H1 (cell line): Measurements from ENCODE around the gene LRRFIP1. TPM values are rescaled to one million over a fixed set of nuclear protein-coding genes. Genes with fewer than 3 reads are reported as not detected.

ENCODE experiments used
- EGR1 ChIP-seq: IDR thresholded peaks from 2 replicates; pipeline ENCODE4 v1.6.1; 2011; ENCODE audit warnings: low read depth, low read length, borderline replicate concordance
- NANOG ChIP-seq: IDR thresholded peaks from 2 replicates; pipeline ENCODE4 v1.6.1; 2011; ENCODE audit warnings: low read length, low read depth, mild to moderate bottlenecking, inconsistent platforms; ENCODE audit not compliant: insufficient read depth, poor library complexity, severe bottlenecking
- POLR2A ChIP-seq, 2 experiments: IDR thresholded peaks; 1 replicate in 1 of 2; 2 replicates in 1 of 2; pipeline ENCODE4 v1.6.1; 2011; ENCODE audit warnings: low read depth in 2 of 2, low read length in 2 of 2, mild to moderate bottlenecking in 2 of 2; ENCODE audit errors: control extremely low read depth in 1 of 2
- RNF2 ChIP-seq: fragments of 200-900, 300-1000 bp; sonication (generic); IDR thresholded peaks from 2 replicates; pipeline ENCODE4 v1.7.1; 2016; ENCODE audit warnings: borderline replicate concordance, low read depth, mild to moderate bottlenecking, antibody characterized with exemption, low read length; ENCODE audit not compliant: poor library complexity, severe bottlenecking; ENCODE audit errors: missing control alignments
- SUZ12 ChIP-seq: fragments of 200-600 bp; sonication (generic); IDR thresholded peaks from 2 replicates; pipeline ENCODE4 v1.6.1; 2012; ENCODE audit warnings: mild to moderate bottlenecking, inconsistent platforms, low read length, moderate library complexity, mixed read lengths
- polyA plus RNA-seq, 7 experiments: library from polyadenylated mRNA; depleted of rRNA in 3 of 7; stranded (reverse) in 5 of 7; unstranded in 2 of 7; fragments of >200 nt in 5 of 7; fragments of 200-250 nt in 2 of 7; gene quantifications; 1 replicate in 5 of 7; 2 replicates in 1 of 7; 4 replicates in 1 of 7; pipeline versions ENCODE4 v1.2.1 to v1.2.3, GENCODE V29; 2011 to 2013; ENCODE audit warnings: missing spikeins in 2 of 7, mixed read lengths in 2 of 7
- total RNA-seq: library from RNA; stranded (reverse); fragmentation: NEBNext Ultra II Directional; extraction: Animal tissue kit (Norgen Biotek cat#: 25700); gene quantifications from 2 replicates; pipeline ENCODE4 v1.2.1, GENCODE V29; 2021
- TF ChIP-seq, protein P1 (sequence below): fragments of 300-600 bp; sonication (generic); IDR thresholded peaks from 2 replicates; pipeline ENCODE4 v1.7.1; 2012; ENCODE audit warnings: low read length, moderate library complexity, mild to moderate bottlenecking, inconsistent platforms; ENCODE audit not compliant: insufficient replicate concordance
- TF ChIP-seq, protein P2 (sequence below): IDR thresholded peaks from 2 replicates; pipeline ENCODE4 v1.6.1; 2012; ENCODE audit warnings: inconsistent platforms

LRRFIP1 gene
- total and polyA plus RNA-seq, 2 of the 8 experiments (the other 6 are each of a cell fraction or from before 2014, with no cell fraction given) = 12.1 to 75.8 TPM

- TF ChIP-seq, protein P1, sequence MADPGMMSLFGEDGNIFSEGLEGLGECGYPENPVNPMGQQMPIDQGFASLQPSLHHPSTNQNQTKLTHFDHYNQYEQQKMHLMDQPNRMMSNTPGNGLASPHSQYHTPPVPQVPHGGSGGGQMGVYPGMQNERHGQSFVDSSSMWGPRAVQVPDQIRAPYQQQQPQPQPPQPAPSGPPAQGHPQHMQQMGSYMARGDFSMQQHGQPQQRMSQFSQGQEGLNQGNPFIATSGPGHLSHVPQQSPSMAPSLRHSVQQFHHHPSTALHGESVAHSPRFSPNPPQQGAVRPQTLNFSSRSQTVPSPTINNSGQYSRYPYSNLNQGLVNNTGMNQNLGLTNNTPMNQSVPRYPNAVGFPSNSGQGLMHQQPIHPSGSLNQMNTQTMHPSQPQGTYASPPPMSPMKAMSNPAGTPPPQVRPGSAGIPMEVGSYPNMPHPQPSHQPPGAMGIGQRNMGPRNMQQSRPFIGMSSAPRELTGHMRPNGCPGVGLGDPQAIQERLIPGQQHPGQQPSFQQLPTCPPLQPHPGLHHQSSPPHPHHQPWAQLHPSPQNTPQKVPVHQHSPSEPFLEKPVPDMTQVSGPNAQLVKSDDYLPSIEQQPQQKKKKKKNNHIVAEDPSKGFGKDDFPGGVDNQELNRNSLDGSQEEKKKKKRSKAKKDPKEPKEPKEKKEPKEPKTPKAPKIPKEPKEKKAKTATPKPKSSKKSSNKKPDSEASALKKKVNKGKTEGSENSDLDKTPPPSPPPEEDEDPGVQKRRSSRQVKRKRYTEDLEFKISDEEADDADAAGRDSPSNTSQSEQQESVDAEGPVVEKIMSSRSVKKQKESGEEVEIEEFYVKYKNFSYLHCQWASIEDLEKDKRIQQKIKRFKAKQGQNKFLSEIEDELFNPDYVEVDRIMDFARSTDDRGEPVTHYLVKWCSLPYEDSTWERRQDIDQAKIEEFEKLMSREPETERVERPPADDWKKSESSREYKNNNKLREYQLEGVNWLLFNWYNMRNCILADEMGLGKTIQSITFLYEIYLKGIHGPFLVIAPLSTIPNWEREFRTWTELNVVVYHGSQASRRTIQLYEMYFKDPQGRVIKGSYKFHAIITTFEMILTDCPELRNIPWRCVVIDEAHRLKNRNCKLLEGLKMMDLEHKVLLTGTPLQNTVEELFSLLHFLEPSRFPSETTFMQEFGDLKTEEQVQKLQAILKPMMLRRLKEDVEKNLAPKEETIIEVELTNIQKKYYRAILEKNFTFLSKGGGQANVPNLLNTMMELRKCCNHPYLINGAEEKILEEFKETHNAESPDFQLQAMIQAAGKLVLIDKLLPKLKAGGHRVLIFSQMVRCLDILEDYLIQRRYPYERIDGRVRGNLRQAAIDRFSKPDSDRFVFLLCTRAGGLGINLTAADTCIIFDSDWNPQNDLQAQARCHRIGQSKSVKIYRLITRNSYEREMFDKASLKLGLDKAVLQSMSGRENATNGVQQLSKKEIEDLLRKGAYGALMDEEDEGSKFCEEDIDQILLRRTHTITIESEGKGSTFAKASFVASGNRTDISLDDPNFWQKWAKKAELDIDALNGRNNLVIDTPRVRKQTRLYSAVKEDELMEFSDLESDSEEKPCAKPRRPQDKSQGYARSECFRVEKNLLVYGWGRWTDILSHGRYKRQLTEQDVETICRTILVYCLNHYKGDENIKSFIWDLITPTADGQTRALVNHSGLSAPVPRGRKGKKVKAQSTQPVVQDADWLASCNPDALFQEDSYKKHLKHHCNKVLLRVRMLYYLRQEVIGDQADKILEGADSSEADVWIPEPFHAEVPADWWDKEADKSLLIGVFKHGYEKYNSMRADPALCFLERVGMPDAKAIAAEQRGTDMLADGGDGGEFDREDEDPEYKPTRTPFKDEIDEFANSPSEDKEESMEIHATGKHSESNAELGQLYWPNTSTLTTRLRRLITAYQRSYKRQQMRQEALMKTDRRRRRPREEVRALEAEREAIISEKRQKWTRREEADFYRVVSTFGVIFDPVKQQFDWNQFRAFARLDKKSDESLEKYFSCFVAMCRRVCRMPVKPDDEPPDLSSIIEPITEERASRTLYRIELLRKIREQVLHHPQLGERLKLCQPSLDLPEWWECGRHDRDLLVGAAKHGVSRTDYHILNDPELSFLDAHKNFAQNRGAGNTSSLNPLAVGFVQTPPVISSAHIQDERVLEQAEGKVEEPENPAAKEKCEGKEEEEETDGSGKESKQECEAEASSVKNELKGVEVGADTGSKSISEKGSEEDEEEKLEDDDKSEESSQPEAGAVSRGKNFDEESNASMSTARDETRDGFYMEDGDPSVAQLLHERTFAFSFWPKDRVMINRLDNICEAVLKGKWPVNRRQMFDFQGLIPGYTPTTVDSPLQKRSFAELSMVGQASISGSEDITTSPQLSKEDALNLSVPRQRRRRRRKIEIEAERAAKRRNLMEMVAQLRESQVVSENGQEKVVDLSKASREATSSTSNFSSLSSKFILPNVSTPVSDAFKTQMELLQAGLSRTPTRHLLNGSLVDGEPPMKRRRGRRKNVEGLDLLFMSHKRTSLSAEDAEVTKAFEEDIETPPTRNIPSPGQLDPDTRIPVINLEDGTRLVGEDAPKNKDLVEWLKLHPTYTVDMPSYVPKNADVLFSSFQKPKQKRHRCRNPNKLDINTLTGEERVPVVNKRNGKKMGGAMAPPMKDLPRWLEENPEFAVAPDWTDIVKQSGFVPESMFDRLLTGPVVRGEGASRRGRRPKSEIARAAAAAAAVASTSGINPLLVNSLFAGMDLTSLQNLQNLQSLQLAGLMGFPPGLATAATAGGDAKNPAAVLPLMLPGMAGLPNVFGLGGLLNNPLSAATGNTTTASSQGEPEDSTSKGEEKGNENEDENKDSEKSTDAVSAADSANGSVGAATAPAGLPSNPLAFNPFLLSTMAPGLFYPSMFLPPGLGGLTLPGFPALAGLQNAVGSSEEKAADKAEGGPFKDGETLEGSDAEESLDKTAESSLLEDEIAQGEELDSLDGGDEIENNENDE = no peak
- TF ChIP-seq SUZ12 = no peak
- TF ChIP-seq EGR1 = no peak
- TF ChIP-seq POLR2A (IDR thresholded peaks at IDR 0.05; ENCODE audit: control extremely low read depth in 1 of 2, low read depth in 2 of 2, low read length in 2 of 2) = no peak
- TF ChIP-seq, protein P2, sequence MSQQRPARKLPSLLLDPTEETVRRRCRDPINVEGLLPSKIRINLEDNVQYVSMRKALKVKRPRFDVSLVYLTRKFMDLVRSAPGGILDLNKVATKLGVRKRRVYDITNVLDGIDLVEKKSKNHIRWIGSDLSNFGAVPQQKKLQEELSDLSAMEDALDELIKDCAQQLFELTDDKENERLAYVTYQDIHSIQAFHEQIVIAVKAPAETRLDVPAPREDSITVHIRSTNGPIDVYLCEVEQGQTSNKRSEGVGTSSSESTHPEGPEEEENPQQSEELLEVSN = no peak
- no peak for TF ChIP-seq NANOG
- no peak for TF ChIP-seq RNF2
These were observed 111.7 kb downstream of the LRRFIP1 start (continued) for GRCh38 chr2:237739101-237739500.
